GM10248 (cell line): ENCODE measurements around the gene FCER1G.

Experiments used
- CTCF ChIA-PET: fragments of 300-600 bp; sonication (Branson Sonifier 250); formaldehyde crosslinking; extraction: SDS; loops from one replicate; lab custom pipeline; 2021; ENCODE audit warnings: antibody characterized with exemption; lab: Yijun Ruan, JAX
- POLR2A ChIA-PET: fragments of 350-650 bp; sonication (Branson Sonifier 250); formaldehyde crosslinking; extraction: SDS; loops from one replicate; lab custom pipeline; 2020; ENCODE audit warnings: antibody characterized with exemption; lab: Yijun Ruan, JAX
- DNase-seq: peaks from one replicate; pipeline ENCODE4 v3.0.0; 2012; ENCODE audit errors: extremely low spot score
- CTCF ChIP-seq: IDR thresholded peaks from 2 replicates; pipeline ENCODE4 v1.5.1; 2012; ENCODE audit warnings: mild to moderate bottlenecking, low read depth; ENCODE audit errors: extremely low read depth, missing control alignments, control extremely low read depth

FCER1G gene

GRCh38 chr1:161215076-161215475 is at the start of gene FCER1G:
Gene FCER1G (plus strand): TSS chr1:161215295. CDS start chr1:161215322, 27 bp downstream.
- DNase-seq = no peak
- no peak for TF ChIP-seq CTCF
- CTCF ChIA-PET = interaction anchor here (0.9 to 12.0 kb wide), 5 partner anchors 10 to 168 kb away, joined by 3 to 248 read pairs (median 10); partner anchors contain the start of genes APOA2, NDUFS2 and TOMM40L
- POLR2A ChIA-PET = no interaction called here

- ChIA-PET CTCF (interaction anchor here (0.7 to 4.5 kb wide), 25 partner anchors 9 to 217 kb away, joined by 3 to 32 read pairs (median 5); partner anchors contain the start of genes B4GALT3, CFAP126, NDUFS2 and NIT1), POLR2A (interaction anchor here (0.5 to 1.7 kb wide), 14 partner anchors 8 to 184 kb away, joined by 3 to 11 read pairs (median 4); partner anchors contain the start of genes ARHGAP30, DEDD, F11R and NDUFS2)
- TF ChIP-seq CTCF = peak; percentile 58
- DNase-seq = peak; percentile 92
Observed at GRCh38 chr1:161165742-161166668, 49.1 kb upstream of the FCER1G start, which contains the start of gene PPOX. Gene PPOX (plus strand): TSS chr1:161166426. CDS start chr1:161166848, 422 bp downstream.

GRCh38 chr1:161166669-161167548 is 48.2 kb upstream of the FCER1G start:
- DNase-seq = no peak
- ChIA-PET CTCF (interaction anchor here (0.7 to 4.5 kb wide), 20 partner anchors 10 to 272 kb away, joined by 3 to 32 read pairs (median 6); partner anchors contain the start of genes B4GALT3, TOMM40L and UFC1), POLR2A (interaction anchor here (0.6 to 1.7 kb wide), 7 partner anchors 9 to 121 kb away, joined by 3 to 8 read pairs (median 5); partner anchors contain the start of genes ARHGAP30, NDUFS2, TOMM40L and USF1)
- TF ChIP-seq CTCF = no peak

- no peak for TF ChIP-seq CTCF
- ChIA-PET CTCF (interaction anchor here (4.5 kb wide), 1 partner anchor 8 kb away, joined by 22 read pairs; the partner anchor contains the start of gene B4GALT3), POLR2A (no interaction called here)
- DNase-seq = no peak
Observed at GRCh38 chr1:161168906-161169305, 46.2 kb upstream of the FCER1G start.

GRCh38 chr1:161171191-161171590 is 43.9 kb upstream of the FCER1G start:
- TF ChIP-seq CTCF = no peak
- ChIA-PET CTCF (interaction anchor here (1.0 to 2.4 kb wide), 4 partner anchors 10 to 55 kb away, joined by 6 to 11 read pairs (median 7); partner anchors contain the start of gene TOMM40L), POLR2A (interaction anchor here (0.5 kb wide), 1 partner anchor 50 kb away, joined by 4 read pairs; no protein-coding TSS in a partner anchor)
- no peak for DNase-seq
